ENCODE results near the gene CYP4F12.

CYP4F12 gene, protein sequence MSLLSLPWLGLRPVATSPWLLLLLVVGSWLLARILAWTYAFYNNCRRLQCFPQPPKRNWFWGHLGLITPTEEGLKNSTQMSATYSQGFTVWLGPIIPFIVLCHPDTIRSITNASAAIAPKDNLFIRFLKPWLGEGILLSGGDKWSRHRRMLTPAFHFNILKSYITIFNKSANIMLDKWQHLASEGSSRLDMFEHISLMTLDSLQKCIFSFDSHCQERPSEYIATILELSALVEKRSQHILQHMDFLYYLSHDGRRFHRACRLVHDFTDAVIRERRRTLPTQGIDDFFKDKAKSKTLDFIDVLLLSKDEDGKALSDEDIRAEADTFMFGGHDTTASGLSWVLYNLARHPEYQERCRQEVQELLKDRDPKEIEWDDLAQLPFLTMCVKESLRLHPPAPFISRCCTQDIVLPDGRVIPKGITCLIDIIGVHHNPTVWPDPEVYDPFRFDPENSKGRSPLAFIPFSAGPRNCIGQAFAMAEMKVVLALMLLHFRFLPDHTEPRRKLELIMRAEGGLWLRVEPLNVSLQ

DNA sequence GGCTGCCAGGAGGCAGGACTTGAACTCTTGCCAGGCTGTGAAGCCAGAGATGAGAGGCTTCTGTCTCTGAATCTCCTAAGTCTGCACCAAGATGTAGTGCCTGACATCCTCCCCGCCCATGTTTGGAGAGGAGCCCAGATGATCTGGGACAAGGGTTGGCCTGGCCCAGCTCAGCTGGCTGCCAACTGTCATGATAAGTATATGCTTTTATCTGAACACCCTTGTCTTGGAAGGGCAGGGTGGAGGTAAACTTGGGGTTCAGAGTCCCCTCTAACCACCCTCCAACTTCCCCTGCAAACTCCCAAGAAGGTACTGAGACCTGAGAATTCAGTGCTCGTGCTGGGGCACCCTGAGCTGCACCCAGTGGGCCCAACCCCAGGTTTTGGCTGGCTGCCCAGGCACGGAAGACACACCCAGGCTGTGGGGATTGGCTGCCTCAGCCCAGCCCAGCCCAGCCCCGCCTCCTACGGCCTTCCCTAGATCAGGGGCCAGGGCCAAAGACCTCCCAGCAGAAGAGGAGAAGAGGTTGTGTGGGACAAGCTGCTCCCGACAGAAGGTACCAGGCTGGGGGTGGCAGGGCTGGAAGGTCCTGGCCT lies at the start of gene CYP4F12:
Gene CYP4F12, plus strand, starts transcription at position 508 of the 596 bp plus-strand sequence. CDS start 443 bp downstream, outside the sequence.
- DNase-seq = peak; percentile 40

DNA sequence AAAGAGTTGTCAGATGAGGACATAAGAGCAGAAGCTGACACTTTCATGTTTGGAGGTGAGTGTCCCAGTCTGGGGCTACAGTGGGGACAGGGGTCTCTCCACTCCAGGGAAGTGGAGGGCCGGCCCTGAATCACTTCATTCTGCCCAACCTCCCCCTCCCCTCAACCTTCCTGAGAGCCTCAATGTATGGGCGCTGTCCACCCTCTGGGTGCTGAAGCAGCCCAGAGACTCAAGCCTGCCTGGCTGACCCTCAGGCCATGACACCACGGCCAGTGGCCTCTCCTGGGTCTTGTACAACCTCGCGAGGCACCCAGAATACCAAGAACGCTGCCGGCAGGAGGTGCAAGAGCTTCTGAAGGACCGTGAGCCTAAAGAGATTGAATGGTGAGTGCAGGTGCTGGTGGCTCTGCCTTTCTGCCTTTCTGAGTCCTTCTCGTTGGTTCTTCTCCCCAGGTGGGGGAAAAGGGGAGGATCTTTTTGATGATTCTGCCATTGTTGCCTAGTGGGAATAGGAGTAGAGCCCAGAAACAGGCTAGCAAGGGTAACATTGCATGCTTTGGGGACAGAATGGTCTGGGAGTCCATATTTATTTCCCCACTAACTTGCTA lies 49.1 kb upstream of the CYP4F12 start:
- no peak for DNase-seq

DNA sequence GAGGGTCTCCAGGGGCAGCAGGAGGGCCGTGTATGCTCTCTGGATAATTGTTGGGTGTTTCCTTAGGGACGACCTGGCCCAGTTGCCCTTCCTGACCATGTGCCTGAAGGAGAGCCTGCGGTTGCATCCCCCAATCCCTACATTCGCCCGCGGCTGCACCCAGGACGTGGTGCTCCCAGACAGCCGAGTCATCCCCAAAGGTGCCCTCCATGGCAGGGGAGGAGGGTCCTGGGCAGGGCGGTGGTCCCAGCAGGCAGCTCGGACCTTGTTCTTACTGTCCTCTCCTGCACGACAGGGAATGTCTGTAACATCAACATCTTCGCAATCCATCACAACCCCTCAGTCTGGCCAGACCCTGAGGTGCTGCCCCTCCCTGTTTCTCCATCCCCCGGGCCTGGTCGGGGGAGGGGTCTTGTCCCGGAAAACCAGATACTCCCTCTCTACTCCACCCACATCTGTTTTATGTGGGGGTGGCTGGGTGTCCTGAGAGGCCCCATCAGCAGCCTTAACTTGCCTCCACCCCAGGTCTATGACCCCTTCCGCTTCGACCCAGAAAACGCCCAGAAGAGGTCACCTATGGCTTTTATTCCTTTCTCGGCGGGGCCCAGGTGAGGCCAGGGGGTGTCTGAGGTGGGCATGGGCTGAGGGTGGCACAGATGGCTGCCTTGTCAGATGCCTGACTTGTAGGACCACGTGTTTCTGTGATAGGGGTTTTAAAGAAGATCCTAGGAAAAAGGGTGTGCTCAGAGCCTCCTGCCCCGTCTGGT lies 44.5 kb upstream of the CYP4F12 start:
- no peak for DNase-seq

DNA sequence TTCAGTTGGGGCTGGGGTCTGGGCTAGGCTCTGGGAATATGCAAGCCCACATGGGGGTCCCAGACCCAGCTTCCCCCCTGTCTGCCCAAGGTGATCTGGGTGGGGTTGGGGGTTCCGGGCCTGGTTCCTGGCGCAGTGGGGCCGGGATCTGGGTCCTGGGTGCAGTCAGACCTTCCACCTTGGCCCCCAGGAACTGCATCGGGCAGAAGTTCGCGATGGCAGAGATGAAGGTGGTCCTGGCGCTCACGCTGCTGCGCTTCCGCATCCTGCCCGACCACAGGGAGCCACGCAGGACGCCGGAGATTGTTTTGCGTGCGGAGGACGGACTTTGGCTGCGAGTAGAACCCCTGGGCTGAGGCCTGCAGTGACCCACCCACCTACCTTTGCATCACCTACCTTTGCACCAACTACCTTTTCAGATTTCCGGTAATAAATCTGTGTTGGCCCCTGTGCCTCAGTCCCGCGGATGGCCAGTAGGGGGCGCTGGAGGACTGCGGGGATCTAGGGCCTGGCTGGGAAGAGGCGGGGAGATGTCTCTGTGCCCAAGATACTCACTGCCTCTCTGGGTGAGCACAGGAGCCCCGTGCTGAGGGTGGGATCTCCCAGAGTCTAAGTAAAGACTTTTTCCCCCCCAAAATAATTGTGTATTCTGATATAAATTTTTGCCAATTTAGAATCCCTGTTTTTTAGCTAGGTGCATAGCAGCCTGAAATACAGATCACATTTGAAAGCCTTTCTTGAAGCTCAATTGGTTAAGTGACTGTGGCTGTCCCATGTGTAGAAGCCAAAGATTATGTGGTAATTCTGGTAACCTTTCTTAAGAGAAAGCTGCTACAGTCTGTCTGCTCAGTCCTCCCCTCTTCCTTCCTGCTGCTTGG lies 43.6 kb upstream of the CYP4F12 start:
- peak; percentile 90 for DNase-seq

DNA sequence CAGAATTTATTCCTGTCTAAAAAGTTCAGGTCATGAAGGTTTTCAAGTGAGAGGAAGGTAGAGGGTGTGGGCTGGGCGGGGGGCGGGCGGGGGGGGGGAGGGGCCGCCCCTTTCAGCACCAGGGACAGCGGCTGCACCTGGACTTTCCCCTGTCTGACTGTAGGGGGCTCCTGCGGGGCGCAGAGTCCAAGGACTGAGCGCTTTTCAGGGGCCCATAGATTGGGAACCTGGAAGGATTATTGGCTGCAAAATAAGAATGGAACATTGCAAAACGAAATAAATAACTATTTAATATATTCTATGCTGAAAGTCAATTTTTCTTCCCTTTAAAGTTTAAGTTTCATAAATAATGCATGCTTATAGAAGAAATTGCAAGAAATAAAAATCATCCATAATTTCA lies 41.1 kb upstream of the CYP4F12 start:
- DNase-seq = peak; percentile 33

DNA sequence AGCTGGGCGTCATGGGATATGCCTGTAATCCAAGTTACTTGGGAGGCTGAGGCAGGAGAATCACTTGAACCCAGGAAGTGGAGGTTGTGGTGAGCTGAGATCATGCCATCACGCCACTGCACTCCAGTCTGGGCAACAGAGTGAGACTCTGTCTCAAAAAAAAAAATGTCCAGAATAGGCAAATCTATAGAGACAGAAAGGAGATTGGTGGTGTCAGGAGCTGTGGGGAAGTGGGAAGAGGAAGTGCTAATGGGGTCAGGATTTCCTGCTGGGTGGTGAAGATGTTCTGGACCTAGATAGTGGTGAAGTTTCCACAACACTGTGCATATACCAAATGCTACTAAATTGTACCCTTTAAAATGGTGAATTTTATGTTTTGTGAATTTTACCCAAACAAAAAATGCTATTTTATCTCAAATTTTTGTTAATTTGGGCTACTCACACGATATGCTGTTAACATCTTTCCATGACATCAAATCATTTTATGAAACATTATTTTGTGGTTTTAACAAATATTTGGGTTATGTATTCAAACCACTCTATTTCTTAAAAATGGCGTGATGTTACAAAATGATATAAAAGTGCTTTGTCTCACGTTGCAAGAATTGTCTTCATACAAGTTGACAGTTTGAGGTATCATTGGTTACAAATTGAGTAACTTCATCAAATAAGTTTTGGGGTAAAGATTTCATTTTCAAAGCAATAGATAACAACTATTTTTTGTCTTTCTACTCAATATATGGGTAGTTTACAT lies 39.6 kb upstream of the CYP4F12 start:
- no peak for DNase-seq

DNA sequence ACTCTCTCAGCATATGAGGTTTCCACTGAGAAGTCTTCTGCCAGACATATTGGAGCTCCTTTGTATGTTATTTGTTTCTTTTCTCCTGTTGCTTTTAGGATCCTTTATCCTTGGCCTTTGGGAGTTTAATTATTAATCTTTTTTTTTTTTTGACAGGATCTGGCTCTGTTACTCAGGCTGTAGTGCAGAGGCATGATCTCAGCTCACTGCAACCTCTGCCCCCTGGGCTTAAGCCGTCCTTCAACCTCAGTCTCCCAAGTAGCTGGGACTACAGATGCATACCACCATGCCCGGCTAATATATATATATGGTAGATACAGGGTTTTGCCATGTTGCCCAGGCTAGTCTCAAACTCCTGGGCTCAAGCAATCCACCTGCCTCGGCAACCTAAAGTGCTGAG lies 38.8 kb upstream of the CYP4F12 start:
- no peak for DNase-seq

DNA sequence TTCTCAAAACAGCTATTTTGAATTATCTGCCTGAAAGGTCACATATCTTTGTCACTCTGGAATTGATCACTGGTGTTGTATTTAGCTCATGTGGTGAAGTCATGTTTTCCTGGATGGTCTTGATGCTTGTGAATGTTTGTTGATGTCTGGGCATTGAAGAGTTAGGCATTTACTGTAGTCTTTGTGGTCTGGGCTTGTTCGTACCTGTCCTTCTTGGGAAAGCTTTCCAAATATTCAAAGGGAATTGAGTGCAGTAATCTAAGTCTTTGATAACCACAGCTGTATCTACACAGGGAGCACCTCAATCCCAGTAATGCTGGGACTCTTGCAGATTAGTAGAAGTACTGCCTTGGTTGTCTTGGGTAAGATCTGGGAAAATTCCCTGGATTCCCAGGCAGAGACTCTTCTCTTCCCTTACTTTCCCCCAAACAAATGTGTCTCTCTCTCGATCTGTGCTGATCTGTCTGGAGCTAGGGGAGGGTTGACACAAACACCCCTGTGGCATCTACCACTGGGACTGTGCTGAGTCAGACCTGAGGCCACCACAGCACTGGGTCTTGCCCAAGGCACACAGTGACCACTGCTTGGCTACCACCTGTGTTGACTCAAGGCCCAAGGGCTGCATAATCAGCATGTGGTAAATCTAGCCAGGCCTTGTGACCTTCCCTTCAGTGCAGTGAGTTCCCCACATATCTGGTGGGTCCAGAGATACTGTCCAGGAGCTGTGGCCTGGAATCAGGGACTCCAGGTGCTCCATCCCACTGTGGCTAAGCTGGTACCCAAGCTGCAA lies 37.7 kb upstream of the CYP4F12 start:
- DNase-seq = no peak

DNA sequence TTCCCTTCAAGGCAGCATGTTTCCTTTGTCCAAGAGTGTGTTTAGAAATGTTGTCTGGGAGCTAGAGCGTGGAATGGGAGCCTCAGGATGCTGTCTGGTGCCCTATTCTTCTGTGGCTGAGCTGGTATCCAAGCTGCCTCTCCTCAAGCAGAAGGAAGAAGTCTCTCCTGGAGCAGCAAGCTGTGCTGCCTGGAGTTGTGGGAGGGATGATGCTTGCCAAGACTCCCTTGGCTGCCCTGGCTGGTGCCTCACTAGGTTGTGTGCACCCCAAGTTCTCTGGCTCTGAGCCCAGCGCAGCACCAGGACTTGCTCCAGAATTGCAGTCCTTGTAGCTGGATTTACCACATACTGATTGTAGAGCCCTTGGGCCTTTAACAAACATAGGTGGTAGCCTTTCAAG lies 36.9 kb upstream of the CYP4F12 start:
- no peak for DNase-seq

DNA sequence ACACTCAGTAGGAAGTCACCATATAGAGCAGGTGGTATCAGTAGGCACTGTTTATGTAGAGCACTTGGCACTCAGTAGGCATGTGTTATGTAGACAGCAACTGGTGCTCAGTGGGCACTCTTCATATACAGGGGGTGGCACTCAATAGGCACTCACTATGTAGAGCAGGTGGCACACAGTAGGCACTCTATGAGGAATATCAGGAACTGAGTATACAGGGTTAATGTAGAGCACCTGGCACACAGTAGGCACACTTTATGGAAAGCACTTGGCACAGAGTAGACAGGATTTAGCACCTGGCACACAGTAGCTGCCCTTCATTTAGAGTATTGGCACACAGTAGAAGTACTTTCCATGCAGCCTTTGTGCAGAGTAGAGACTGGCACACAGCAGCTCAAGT lies 33.3 kb upstream of the CYP4F12 start:
- DNase-seq = no peak

DNA sequence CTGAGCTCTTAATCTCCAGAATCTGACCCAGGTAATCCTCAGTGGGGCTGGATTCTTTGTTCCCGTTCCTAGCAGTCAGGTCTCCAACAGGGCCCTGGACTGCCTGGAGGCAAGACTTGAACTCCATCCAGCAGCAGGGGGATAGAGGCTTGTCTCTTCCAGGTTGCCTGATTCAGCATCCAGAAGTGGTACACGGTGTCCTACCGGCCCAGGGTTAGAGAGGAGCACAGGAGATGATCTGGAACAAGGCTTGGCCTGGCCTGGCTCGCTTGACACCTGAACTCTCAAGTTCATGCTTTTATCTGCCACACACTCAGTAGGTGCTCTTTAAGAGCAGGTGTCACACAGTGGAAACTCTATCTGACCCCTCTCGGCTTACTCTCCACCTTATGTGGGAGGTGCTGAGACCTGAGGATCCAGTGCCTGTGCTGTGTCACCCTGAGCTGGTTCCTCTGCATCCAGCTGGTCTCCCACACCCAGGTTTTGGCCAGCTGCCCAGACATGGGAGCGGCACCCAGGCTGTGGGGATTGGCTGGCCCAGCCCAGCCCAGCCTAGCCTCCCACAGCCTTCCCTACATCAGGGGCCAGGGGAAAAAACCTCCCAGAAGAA lies 32.5 kb upstream of the CYP4F12 start, which contains the start of gene CYP4F3:
Gene CYP4F3, plus strand, starts transcription at position 604 of the 610 bp plus-strand sequence. CDS start 519 bp downstream, outside the sequence.
- DNase-seq = no peak

DNA sequence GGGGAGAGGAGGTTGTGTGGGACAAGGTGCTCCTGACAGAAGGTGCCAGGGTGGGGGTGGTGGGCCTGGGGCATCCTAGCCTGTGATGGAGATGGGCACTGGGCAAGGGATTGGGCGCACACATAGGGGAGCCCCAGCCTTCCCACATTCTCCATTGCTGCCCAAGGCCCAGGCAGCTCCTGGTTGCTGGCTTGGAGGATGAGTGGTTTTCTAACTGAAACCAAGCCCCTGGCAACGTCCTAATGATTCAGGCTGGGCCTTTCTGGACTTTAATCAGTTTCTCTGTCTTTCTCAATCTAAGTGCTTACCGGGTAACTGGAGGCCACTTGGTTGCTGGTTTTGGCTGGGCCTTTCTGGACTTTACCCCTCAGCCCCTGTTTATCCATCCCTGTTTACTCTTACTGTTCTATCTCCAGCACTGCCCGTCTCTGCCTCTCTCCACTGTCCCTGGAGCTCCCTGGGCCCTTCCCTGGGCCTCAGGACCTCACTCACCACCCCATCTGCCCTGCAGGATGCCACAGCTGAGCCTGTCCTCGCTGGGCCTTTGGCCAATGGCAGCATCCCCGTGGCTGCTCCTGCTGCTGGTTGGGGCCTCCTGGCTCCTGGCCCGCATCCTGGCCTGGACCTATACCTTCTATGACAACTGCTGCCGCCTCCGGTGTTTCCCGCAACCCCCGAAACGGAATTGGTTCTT lies 31.8 kb upstream of the CYP4F12 start:
- no peak for DNase-seq

DNA sequence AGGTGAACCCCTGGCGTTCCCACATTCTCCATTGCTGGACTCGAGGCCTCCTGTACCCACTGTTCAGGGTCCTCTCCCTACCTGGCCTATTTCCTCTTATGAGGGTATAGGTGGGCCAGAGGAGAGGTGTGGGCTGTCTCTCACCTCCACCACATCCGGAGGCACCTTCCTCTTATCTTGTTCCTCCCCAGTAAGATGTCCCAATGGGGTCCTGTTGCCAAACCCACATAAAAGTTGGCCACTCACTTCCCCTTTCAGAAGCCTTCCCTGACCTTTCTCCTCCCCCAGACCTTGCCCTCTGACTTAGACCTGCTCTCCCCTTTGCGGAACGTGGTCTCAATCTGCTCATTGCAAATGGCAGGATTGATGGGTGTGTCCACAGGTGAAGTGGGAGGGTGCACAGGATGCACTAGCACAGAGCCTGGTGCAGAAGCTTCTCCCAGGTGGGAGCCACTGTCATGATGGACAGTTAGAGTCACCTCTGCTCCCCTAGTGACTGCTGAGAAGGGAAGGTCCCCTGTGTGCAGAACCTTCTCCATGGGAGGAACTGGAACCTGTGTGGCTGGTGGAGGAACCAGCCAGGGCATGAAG lies 30.9 kb upstream of the CYP4F12 start:
- DNase-seq = no peak

DNA sequence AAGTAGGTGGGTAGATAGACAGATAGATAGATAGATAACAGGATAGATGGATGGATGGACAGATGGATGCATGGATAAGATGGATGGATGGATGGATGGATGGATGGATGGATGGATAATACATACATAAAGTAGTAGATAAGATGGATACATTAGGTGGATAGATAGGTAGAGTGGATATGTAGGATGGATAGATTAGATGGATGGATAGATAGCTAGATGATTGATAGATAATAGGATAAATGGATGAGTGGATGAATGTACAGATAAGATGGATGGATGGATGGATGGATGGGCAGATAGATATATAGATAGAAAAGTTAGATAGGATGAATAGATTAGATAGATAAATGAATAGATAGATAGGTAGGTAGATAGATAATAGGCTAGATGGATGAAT lies 30.1 kb upstream of the CYP4F12 start:
- no peak for DNase-seq

DNA sequence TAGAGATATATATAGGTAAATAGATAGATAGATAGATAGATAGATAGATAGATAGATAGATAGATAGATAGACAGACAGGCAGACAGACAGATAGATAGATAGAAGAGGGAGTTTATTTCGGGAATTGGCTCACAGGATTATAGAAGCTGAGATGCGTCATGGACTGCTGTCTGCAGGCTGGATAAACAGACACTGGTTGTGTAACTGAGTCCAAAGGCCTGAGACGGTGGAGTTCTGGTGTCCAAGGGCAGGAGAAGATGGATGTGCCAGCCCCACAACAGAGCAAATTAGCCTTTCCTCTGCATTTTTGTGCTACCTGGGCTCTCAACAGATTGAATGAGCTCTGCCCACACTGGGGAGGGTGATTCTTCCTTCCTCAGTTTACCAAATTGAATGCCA lies 29.5 kb upstream of the CYP4F12 start:
- DNase-seq = no peak

DNA sequence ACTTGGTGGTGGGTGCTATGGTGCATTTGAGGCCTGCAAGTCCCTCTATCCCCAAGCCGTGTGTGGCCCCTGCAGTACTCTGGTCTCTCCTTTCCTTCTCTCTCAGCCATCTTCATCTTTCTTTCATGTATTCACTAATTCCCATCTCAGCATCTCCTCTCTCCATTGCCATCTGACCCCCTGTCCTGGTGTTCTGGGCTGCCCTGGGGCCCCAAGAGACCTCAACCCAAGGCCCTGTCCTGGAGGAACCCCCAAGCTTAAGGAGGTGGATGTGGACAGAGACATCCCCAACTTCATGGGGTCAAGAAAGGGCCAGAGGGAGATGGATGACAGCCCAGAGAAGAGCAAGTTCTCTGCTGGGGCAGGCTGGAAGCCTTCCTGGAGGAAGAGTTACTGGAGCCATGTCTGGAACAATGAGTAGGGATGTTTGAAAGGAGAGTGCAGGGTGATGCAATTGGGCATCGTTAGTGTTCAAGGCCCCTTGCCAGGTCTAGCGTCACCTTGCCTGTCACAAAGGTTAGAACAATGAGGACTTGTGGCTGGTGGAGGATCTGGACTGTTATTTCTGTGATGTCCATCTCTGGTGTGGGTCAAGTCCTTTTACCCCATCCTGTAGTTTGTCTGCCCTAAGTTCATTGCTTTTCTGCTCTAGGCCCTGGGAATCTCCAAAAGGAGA lies 28.7 kb upstream of the CYP4F12 start:
- no peak for DNase-seq

DNA sequence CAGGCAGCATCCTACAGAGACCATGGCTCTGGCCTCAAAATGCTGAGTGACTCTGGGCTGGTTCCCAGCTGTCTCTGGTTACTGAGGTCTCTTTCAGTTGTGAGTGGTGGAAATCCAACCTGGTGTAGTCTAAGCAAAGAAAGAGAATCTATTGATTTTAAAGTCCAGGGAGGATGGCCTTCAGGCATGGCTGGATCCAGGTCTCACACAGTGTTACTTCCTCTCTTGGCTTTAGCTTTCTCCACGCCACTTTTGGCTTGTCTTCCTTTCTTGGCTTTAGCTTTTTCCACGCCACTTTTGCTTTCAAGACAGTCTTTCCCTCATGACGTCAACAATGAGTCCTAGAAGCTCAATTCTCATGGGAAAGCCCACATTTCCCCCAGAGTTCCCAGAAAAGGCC lies 28.1 kb upstream of the CYP4F12 start:
- DNase-seq = no peak

DNA sequence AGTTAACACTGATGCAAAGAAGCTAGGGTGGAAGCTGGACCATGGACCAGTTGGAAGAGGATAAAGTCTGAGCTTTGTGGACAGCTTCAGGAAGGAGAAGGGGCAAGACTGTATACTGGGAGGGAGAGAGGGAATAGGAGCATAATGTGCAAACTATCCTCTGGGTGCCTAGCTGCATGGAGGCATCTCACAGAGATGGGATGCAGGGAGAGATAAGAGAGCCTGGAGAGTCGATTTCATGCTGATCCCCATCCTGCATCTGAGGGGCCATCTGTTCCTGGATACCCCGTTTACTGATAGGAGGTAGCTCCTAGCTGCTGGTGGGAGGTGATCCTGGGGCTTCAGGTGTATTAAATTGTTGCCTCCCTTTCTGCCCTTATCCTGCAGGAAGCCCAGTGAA lies 23.4 kb upstream of the CYP4F12 start:
- no peak for DNase-seq

Measured in CD4-positive, alpha-beta T cell treated with Interleukin-6 for 4 hours (primary cell).